ENCODE data around the gene CD93.

- TF ChIP-seq TAF1 (IDR thresholded peaks at IDR 0.05; ENCODE audit: low read depth) (no peak), SMC3 (conservative IDR thresholded peaks at IDR 0.05; ENCODE audit: poor library complexity) (no peak), EZH2 (IDR thresholded peaks at IDR 0.05; ENCODE audit: borderline replicate concordance, insufficient read depth, low read length, poor library complexity, severe bottlenecking) (no peak), MXI1 (conservative IDR thresholded peaks at IDR 0.05; ENCODE audit: poor library complexity, severe bottlenecking) (no peak)
- TF ChIP-seq, protein P1, sequence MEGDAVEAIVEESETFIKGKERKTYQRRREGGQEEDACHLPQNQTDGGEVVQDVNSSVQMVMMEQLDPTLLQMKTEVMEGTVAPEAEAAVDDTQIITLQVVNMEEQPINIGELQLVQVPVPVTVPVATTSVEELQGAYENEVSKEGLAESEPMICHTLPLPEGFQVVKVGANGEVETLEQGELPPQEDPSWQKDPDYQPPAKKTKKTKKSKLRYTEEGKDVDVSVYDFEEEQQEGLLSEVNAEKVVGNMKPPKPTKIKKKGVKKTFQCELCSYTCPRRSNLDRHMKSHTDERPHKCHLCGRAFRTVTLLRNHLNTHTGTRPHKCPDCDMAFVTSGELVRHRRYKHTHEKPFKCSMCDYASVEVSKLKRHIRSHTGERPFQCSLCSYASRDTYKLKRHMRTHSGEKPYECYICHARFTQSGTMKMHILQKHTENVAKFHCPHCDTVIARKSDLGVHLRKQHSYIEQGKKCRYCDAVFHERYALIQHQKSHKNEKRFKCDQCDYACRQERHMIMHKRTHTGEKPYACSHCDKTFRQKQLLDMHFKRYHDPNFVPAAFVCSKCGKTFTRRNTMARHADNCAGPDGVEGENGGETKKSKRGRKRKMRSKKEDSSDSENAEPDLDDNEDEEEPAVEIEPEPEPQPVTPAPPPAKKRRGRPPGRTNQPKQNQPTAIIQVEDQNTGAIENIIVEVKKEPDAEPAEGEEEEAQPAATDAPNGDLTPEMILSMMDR (IDR thresholded peaks at IDR 0.05; ENCODE audit: poor library complexity, severe bottlenecking): no peak
- TF ChIP-seq, protein P2, sequence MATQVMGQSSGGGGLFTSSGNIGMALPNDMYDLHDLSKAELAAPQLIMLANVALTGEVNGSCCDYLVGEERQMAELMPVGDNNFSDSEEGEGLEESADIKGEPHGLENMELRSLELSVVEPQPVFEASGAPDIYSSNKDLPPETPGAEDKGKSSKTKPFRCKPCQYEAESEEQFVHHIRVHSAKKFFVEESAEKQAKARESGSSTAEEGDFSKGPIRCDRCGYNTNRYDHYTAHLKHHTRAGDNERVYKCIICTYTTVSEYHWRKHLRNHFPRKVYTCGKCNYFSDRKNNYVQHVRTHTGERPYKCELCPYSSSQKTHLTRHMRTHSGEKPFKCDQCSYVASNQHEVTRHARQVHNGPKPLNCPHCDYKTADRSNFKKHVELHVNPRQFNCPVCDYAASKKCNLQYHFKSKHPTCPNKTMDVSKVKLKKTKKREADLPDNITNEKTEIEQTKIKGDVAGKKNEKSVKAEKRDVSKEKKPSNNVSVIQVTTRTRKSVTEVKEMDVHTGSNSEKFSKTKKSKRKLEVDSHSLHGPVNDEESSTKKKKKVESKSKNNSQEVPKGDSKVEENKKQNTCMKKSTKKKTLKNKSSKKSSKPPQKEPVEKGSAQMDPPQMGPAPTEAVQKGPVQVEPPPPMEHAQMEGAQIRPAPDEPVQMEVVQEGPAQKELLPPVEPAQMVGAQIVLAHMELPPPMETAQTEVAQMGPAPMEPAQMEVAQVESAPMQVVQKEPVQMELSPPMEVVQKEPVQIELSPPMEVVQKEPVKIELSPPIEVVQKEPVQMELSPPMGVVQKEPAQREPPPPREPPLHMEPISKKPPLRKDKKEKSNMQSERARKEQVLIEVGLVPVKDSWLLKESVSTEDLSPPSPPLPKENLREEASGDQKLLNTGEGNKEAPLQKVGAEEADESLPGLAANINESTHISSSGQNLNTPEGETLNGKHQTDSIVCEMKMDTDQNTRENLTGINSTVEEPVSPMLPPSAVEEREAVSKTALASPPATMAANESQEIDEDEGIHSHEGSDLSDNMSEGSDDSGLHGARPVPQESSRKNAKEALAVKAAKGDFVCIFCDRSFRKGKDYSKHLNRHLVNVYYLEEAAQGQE (IDR thresholded peaks at IDR 0.05; ENCODE audit: borderline replicate concordance): no peak
These were observed 39.7 kb downstream of the CD93 start for GRCh38 chr20:23046431-23046830.

All from neural cell (in vitro differentiated cells).